SU-DHL-6 (cell line): ENCODE data around the gene CCDC82.

ENCODE experiments used
- CTCF ChIP-seq: fragments of 200-600 bp; sonication (generic); IDR thresholded peaks from one replicate; pipeline ENCODE4 v1.5.1; 2017; ENCODE audit warnings: antibody characterized with exemption, mild to moderate bottlenecking, low read length, moderate library complexity; ENCODE audit not compliant: insufficient read depth, poor library complexity, severe bottlenecking
- EZH2phosphoT487 ChIP-seq: fragments of 200-600 bp; sonication (generic), shearing (Covaris generic); conservative IDR thresholded peaks from 2 replicates; pipeline ENCODE4 v1.6.1; 2018; ENCODE audit warnings: mild to moderate bottlenecking, antibody characterized with exemption, low read length, moderate library complexity, mixed read lengths

- no peak for TF ChIP-seq CTCF
- TF ChIP-seq EZH2phosphoT487, result no peak
Observed at GRCh38 chr11:96331699-96332116, 58.0 kb downstream of the CCDC82 start.
